Hepatocyte (in vitro differentiated cells): ENCODE measurements around the gene DAP. TPM values are rescaled to one million over a fixed set of nuclear protein-coding genes. Genes with fewer than 3 reads are reported as not detected.

Experiments used
- DNase-seq: peaks from one replicate; pipeline ENCODE4 v3.0.0-alpha.2; 2016; ENCODE audit warnings: low spot score
- H2AFZ ChIP-seq: fragments of 200-600 bp; sonication (generic); 2 replicates; pipeline ENCODE4 v1.6.0; 2016; ENCODE audit warnings: antibody characterized with exemption, mild to moderate bottlenecking
- H3K27ac ChIP-seq: fragments of 200-600 bp; sonication (generic); 2 replicates; pipeline ENCODE4 v1.5.1; 2016; ENCODE audit warnings: mild to moderate bottlenecking
- H3K27me3 ChIP-seq: fragments of 200-600 bp; sonication (generic); 2 replicates; pipeline ENCODE4 v1.6.1; 2016
- H3K36me3 ChIP-seq: fragments of 200-600 bp; sonication (generic); replicated peaks from 2 replicates; pipeline ENCODE4 v1.5.1; 2016; ENCODE audit warnings: low read depth; ENCODE audit not compliant: insufficient read depth
- H3K4me1 ChIP-seq: fragments of 200-600 bp; sonication (generic); 2 replicates; pipeline ENCODE4 v1.5.1; 2016; ENCODE audit warnings: mild to moderate bottlenecking, moderate library complexity; ENCODE audit not compliant: insufficient read depth
- H3K4me2 ChIP-seq: fragments of 200-600 bp; sonication (generic); 2 replicates; pipeline ENCODE4 v1.6.0; 2016
- H3K4me3 ChIP-seq: fragments of 200-600 bp; sonication (generic); 2 replicates; pipeline ENCODE4 v1.5.1; 2016; ENCODE audit warnings: mild to moderate bottlenecking
- H3K79me2 ChIP-seq: fragments of 200-600 bp; sonication (generic); 2 replicates; pipeline ENCODE4 v1.6.0; 2017; ENCODE audit warnings: mild to moderate bottlenecking
- H3K9me2 ChIP-seq: fragments of 200-600 bp; sonication (generic); replicated peaks from 2 replicates; pipeline ENCODE4 v1.6.0; 2017; ENCODE audit warnings: mild to moderate bottlenecking; ENCODE audit not compliant: insufficient read depth
- H3K9me3 ChIP-seq: fragments of 200-600 bp; sonication (generic); 2 replicates; pipeline ENCODE4 v1.5.1; 2016; ENCODE audit warnings: low read depth, mild to moderate bottlenecking
- H4K20me1 ChIP-seq: fragments of 200-600 bp; sonication (generic); 2 replicates; pipeline ENCODE4 v1.6.0; 2016; ENCODE audit warnings: mild to moderate bottlenecking; ENCODE audit not compliant: insufficient read depth, poor library complexity, severe bottlenecking
- CTCF ChIP-seq: fragments of 200-600 bp; sonication (generic); IDR thresholded peaks from 2 replicates; pipeline ENCODE4 v1.5.1; 2016; ENCODE audit warnings: antibody characterized with exemption, mild to moderate bottlenecking; ENCODE audit not compliant: poor library complexity
- EZH2 ChIP-seq: fragments of 200-600 bp; sonication (generic); IDR thresholded peaks from 2 replicates; pipeline ENCODE4 v1.6.1; 2016; ENCODE audit warnings: antibody characterized with exemption, mild to moderate bottlenecking, borderline replicate concordance
- EZH2phosphoT487 ChIP-seq: fragments of 200-600 bp; sonication (generic); IDR thresholded peaks from one replicate; pipeline ENCODE4 v1.6.1; 2018; ENCODE audit warnings: antibody characterized with exemption, mild to moderate bottlenecking, low read depth, moderate library complexity; ENCODE audit not compliant: unreplicated experiment, severe bottlenecking
- WGBS: methylation state at CpG from one replicate; pipeline ENCODE4 v1.1.6; 2016; ENCODE audit warnings: low lambda C conversion rate; ENCODE audit errors: missing lambda C conversion rate; 5-methylcytosine and 5-hydroxymethylcytosine counted together
- polyA plus RNA-seq: library from polyadenylated mRNA; unstranded; fragments of >200 nt; fragmentation: Nextera tagmentation; extraction: Ambion mirVana; gene quantifications from 2 replicates; pipeline ENCODE4 v1.2.1, GENCODE V29; 2016
- total RNA-seq: library from RNA; depleted of rRNA; stranded (reverse); fragments of >200 nt; gene quantifications from 2 replicates; pipeline ENCODE4 v1.2.3, GENCODE V29; 2014

DAP gene
- total and polyA plus RNA-seq, 2 experiments from 2014 or later = 74.8 to 196 TPM

- DNase-seq = no peak
- Histone ChIP-seq H4K20me1 (no peaks in the 10 kb centered on the region), H3K27me3 (no peaks in the 10 kb centered on the region), H3K36me3 (no peaks in the 10 kb centered on the region), H3K9me2 (no peaks in the 10 kb centered on the region), H2AFZ (no peak overlapping the region), H3K27ac (no peak overlapping the region), H3K4me2 (no peak overlapping the region), H3K79me2 (no peaks in the 10 kb centered on the region), H3K9me3 (no peaks in the 10 kb centered on the region), H3K4me1 (no peaks in the 10 kb centered on the region), H3K4me3 (no peak overlapping the region)
- TF ChIP-seq CTCF = no peak
- TF ChIP-seq EZH2phosphoT487 = no peak
- no peak for TF ChIP-seq EZH2
- 94% methylated on average over 15 of the region's 15 CpGs for WGBS
Measured at GRCh38 chr5:10679336-10679988, 81.6 kb downstream of the DAP start.

DNA sequence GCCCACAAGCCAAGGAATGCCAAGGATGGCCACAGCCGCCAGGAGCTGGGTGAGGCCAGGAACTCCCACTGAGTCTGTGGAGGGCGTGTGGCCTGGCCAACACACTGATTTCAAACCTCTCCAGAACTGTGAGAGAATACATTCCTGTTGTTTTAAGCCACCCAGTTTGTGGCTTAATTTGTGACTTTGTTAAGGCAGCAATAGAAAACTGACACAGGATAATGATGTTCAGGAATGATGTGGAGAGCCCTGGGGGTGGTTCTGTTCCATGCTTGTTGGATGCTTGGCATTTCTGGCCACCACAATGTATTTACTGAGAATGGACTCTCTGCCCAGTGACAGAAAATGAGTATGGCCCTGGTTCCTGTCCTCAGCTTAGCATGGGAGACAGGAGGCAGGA, 82.8 kb downstream of the DAP start:
- H3K9me3 ChIP-seq = no peaks in the 10 kb centered on the region
- no peak overlapping the region for H3K27ac ChIP-seq
- TF ChIP-seq CTCF (no peak), EZH2phosphoT487 (no peak), EZH2 (no peak)
- H3K36me3 ChIP-seq = no peaks in the 10 kb centered on the region
- H4K20me1 ChIP-seq = no peaks in the 10 kb centered on the region
- no peaks in the 10 kb centered on the region for H3K9me2 ChIP-seq
- H3K4me2 ChIP-seq = no peak overlapping the region
- H3K27me3 ChIP-seq = no peaks in the 10 kb centered on the region
- no peak overlapping the region for H3K4me3 ChIP-seq
- H2AFZ ChIP-seq = no peak overlapping the region
- DNase-seq = no peak
- 90% methylated on average over 2 of the region's 2 CpGs for WGBS
- H3K4me1 ChIP-seq = no peaks in the 10 kb centered on the region
- H3K79me2 ChIP-seq = no peaks in the 10 kb centered on the region

- TF ChIP-seq EZH2 (no peak), EZH2phosphoT487 (no peak), CTCF (no peak)
- Histone ChIP-seq H3K4me2 (no peak overlapping the region), H2AFZ (no peak overlapping the region), H3K79me2 (no peaks in the 10 kb centered on the region), H3K9me2 (no peaks in the 10 kb centered on the region), H3K36me3 (no peaks in the 10 kb centered on the region), H4K20me1 (no peaks in the 10 kb centered on the region), H3K27ac (no peak overlapping the region), H3K4me1 (no peaks in the 10 kb centered on the region), H3K27me3 (no peaks in the 10 kb centered on the region), H3K4me3 (no peak overlapping the region), H3K9me3 (no peaks in the 10 kb centered on the region)
- DNase-seq = no peak
- 95% methylated on average over 7 of the region's 7 CpGs for WGBS
Measured at GRCh38 chr5:10677533-10677932, 83.5 kb downstream of the DAP start.

GRCh38 chr5:10676946-10677345, 84.1 kb downstream of the DAP start:
- DNase-seq = no peak
- peaks cover 2% of the 10 kb centered on the region for H3K4me1 ChIP-seq
- no peaks in the 10 kb centered on the region for H3K27me3 ChIP-seq
- no peak overlapping the region for H3K4me2 ChIP-seq
- 96% methylated on average over 1 of the region's 1 CpG for WGBS
- no peak overlapping the region for H3K27ac ChIP-seq
- no peaks in the 10 kb centered on the region for H3K79me2 ChIP-seq
- no peaks in the 10 kb centered on the region for H3K9me3 ChIP-seq
- H4K20me1 ChIP-seq = no peaks in the 10 kb centered on the region
- H3K36me3 ChIP-seq = no peaks in the 10 kb centered on the region
- H3K4me3 ChIP-seq = no peak overlapping the region
- TF ChIP-seq EZH2 = no peak
- TF ChIP-seq CTCF = no peak
- no peak for TF ChIP-seq EZH2phosphoT487
- no peaks in the 10 kb centered on the region for H3K9me2 ChIP-seq
- no peak overlapping the region for H2AFZ ChIP-seq
